A673 (cell line): ENCODE measurements around the gene CACNA1G. TPM values are rescaled to one million over a fixed set of nuclear protein-coding genes. Genes with fewer than 3 reads are reported as not detected.

Experiments
- BruUV-seq: library from RNA; stranded (reverse); fragments of 400-500 nt; replicated peaks from 2 replicates; lab custom pipeline; 2021; lab: Mats Ljungman, UMichigan
- CTCF ChIA-PET: fragments of 300-600 bp; sonication (Branson Sonifier 250); formaldehyde crosslinking; loops from one replicate; lab custom pipeline; 2022; ENCODE audit warnings: antibody characterized with exemption; lab: Charles Lee
- POLR2A ChIA-PET: fragments of 300-600 bp; sonication (Branson Sonifier 250); formaldehyde crosslinking; loops from one replicate; lab custom pipeline; 2022; ENCODE audit warnings: antibody characterized with exemption; ENCODE audit not compliant: low non-redundant PET; lab: Charles Lee
- DNase-seq: peaks from one replicate; pipeline ENCODE4 v3.0.0-alpha.2; 2015; ENCODE audit warnings: low spot score
- H3K27ac ChIP-seq: fragments of 200-600 bp; sonication (generic); 2 replicates; pipeline ENCODE4 v1.5.1; 2016; ENCODE audit warnings: mixed run types, low read depth, mild to moderate bottlenecking, mixed read lengths, antibody characterized with exemption, low read length; ENCODE audit not compliant: poor library complexity, severe bottlenecking
- H3K27me3 ChIP-seq: fragments of 200-600 bp; sonication (generic); replicated peaks from 2 replicates; pipeline ENCODE4 v1.6.1; 2017; ENCODE audit warnings: mixed run types, low read depth, mild to moderate bottlenecking, mixed read lengths, antibody characterized with exemption, low read length; ENCODE audit not compliant: insufficient read depth, poor library complexity
- H3K36me3 ChIP-seq: fragments of 200-600 bp; sonication (generic); 2 replicates; pipeline ENCODE4 v1.6.1; 2016; ENCODE audit warnings: mixed run types, mild to moderate bottlenecking, mixed read lengths, antibody characterized with exemption, low read length; ENCODE audit not compliant: insufficient read depth, poor library complexity, severe bottlenecking
- H3K4me1 ChIP-seq: fragments of 200-600 bp; sonication (generic); 2 replicates; pipeline ENCODE4 v1.6.1; 2017; ENCODE audit warnings: mixed run types, mild to moderate bottlenecking, mixed read lengths, antibody characterized with exemption, low read length; ENCODE audit not compliant: insufficient read depth, poor library complexity, severe bottlenecking
- H3K4me3 ChIP-seq: fragments of 200-600 bp; sonication (generic); 2 replicates; pipeline ENCODE4 v1.5.1; 2016; ENCODE audit warnings: low read depth, mixed run types, mild to moderate bottlenecking, mixed read lengths, low read length; ENCODE audit not compliant: poor library complexity, severe bottlenecking
- H3K9me3 ChIP-seq: fragments of 200-600 bp; sonication (generic); 2 replicates; pipeline ENCODE4 v1.6.1; 2016; ENCODE audit warnings: mixed run types, low read depth, mild to moderate bottlenecking, mixed read lengths, antibody characterized with exemption, low read length; ENCODE audit not compliant: poor library complexity, severe bottlenecking
- EZH2 ChIP-seq: fragments of 200-600 bp; sonication (generic); IDR thresholded peaks from 2 replicates; pipeline ENCODE4 v1.6.1; 2017; ENCODE audit warnings: borderline replicate concordance, low read depth, mild to moderate bottlenecking, mixed read lengths, antibody characterized with exemption, low read length; ENCODE audit not compliant: poor library complexity, severe bottlenecking
- intact Hi-C: fragments of 100-400 bp; cut with micrococcal nuclease; formaldehyde crosslinking; loops from one replicate; pipeline ENCODE4 v1.10.0; 2022; ENCODE audit not compliant: unreplicated experiment
- total RNA-seq: library from RNA; stranded (reverse); gene quantifications from 2 replicates; pipeline ENCODE4 v1.2.3, GENCODE V29; 2021
- TF ChIP-seq, protein P1 (sequence below): fragments of 300-800, 200-600 bp; sonication (generic); conservative IDR thresholded peaks from 2 replicates; pipeline ENCODE4 v1.5.1; 2017; ENCODE audit warnings: low read depth, mild to moderate bottlenecking, antibody characterized with exemption, low read length, moderate library complexity, mixed read lengths

The CACNA1G gene
- total RNA-seq, 1 experiment from 2014 or later, result 7.1 TPM

DNA sequence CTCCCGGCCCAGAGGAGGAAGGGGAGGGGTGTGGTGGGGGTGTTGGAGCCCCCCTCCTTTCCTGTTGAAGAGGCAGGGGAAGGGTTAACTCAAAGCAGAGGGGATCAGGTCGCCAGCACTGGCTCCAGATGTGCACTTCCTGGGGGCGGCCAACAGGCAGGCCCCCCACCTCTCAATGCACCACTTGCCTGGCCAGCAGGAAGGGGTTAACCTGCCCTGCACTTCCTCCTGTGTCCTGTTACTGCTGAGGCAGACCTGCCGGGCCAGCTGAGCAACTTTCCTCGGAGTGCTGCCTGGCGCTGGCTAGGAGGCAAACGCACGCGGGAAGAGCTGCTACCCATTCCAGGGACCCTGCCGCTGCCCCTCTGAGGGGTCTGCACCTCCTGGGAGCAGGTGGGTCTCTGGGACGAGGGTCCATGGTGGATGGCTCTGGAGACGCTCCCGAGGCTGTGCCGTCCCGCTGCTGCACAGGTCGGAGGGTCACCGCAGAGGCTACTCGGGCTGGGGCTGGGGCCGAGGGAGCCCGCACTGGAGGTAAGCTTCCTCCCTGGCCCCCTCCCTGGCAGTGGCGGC, 28.0 kb upstream of the CACNA1G start, which contains the start of gene EPN3:
EPN3 (plus strand) TSS at position 284 of the 573 bp plus-strand sequence. CDS start 3,822 bp downstream, outside the sequence.
- CTCF ChIA-PET, result no interaction called here
- H3K27me3 ChIP-seq, result peaks cover 10% of the 10 kb centered on the region
- no TSS peak for BruUV-seq
- H3K4me1 ChIP-seq, result peaks cover 8% of the 10 kb centered on the region
- no peak for DNase-seq
- TF ChIP-seq EZH2, result no peak
- TF ChIP-seq, protein P1, sequence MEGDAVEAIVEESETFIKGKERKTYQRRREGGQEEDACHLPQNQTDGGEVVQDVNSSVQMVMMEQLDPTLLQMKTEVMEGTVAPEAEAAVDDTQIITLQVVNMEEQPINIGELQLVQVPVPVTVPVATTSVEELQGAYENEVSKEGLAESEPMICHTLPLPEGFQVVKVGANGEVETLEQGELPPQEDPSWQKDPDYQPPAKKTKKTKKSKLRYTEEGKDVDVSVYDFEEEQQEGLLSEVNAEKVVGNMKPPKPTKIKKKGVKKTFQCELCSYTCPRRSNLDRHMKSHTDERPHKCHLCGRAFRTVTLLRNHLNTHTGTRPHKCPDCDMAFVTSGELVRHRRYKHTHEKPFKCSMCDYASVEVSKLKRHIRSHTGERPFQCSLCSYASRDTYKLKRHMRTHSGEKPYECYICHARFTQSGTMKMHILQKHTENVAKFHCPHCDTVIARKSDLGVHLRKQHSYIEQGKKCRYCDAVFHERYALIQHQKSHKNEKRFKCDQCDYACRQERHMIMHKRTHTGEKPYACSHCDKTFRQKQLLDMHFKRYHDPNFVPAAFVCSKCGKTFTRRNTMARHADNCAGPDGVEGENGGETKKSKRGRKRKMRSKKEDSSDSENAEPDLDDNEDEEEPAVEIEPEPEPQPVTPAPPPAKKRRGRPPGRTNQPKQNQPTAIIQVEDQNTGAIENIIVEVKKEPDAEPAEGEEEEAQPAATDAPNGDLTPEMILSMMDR, result no peak
- POLR2A ChIA-PET, result interaction anchor here (0.5 kb wide), 1 partner anchor 215 kb away, joined by 4 read pairs; no protein-coding TSS in a partner anchor
- intact Hi-C loops, result no loop called here
- no peaks in the 10 kb centered on the region for H3K36me3 ChIP-seq
- no peaks in the 10 kb centered on the region for H3K9me3 ChIP-seq
- no peak within 1 kb of the TSS for H3K4me3 ChIP-seq
- no peak within 1 kb of the TSS for H3K27ac ChIP-seq

DNA sequence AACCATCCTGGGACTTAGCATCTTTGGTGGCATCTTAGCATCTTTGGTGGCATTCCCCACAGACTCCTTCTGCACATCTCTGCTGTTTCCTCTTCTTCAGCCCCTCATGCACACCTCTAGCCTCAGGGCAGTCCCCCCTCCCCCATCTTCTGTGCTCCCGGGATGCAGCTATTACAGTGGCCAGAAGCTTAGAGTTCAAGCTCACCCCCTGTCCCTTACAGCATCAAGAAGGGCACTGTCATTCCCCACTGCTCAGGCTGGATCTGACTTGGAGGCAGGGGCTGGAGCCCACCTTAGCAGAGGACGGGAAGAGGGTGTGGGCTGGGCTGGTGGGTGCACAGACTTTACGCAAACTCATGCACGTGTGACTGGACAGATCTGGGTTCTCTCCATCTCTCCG, 27.3 kb upstream of the CACNA1G start:
- intact Hi-C loops, result no loop called here
- Histone ChIP-seq H3K9me3 (no peaks in the 10 kb centered on the region), H3K27me3 (peaks cover 10% of the 10 kb centered on the region), H3K4me1 (peaks cover 8% of the 10 kb centered on the region), H3K27ac (no peak overlapping the region), H3K36me3 (no peaks in the 10 kb centered on the region), H3K4me3 (no peak overlapping the region)
- ChIA-PET POLR2A (interaction anchor here (0.5 kb wide), 1 partner anchor 214 kb away, joined by 4 read pairs; no protein-coding TSS in a partner anchor), CTCF (no interaction called here)
- BruUV-seq, result no TSS peak
- no peak for TF ChIP-seq EZH2
- TF ChIP-seq, protein P1, result no peak
- no peak for DNase-seq

DNA sequence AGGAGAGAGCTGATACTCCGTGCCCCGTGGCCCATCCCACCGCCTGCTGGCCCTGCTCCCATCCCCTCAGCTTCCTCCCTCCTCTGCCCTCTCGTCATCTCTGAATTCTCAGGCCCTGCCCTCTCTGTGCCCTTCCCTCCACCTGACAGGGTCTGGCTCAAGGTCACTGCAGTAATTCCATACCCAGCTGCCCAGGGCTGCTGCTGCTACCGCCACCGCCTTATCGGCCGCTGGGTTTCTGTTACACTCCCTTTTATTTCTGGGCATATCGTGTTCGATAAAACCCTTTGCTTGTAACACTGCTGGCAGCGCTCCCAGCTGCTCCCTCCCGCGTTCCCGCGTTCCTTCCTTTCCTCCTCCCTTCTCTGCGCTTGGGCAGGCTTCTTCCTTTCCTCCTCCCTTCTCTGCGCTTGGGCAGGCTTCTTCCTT, 26.8 kb upstream of the CACNA1G start:
- H3K27ac ChIP-seq, result no peak overlapping the region
- H3K36me3 ChIP-seq, result no peaks in the 10 kb centered on the region
- peak; percentile 37 for DNase-seq
- H3K4me1 ChIP-seq, result peaks cover 8% of the 10 kb centered on the region
- no peaks in the 10 kb centered on the region for H3K9me3 ChIP-seq
- no TSS peak for BruUV-seq
- ChIA-PET CTCF (no interaction called here), POLR2A (no interaction called here)
- intact Hi-C loops, result no loop called here
- H3K4me3 ChIP-seq, result no peak overlapping the region
- peaks cover 10% of the 10 kb centered on the region for H3K27me3 ChIP-seq
- TF ChIP-seq, protein P1, result no peak
- no peak for TF ChIP-seq EZH2
